GM18507 (cell line): Measurements from ENCODE around the gene GALR3.

Experiments
- DNase-seq: peaks from one replicate; pipeline ENCODE4 v3.0.0; 2011; ENCODE audit warnings: low read depth; ENCODE audit not compliant: insufficient read length; ENCODE audit errors: extremely low spot score
- FAIRE-seq: peaks from 2 replicates; lab custom pipeline; 2011; peaks lifted over from hg19 to GRCh38; lab: Jason Lieb, UNC

GALR3 gene

GRCh38 chr22:37802310-37803194 is 20.6 kb upstream of the GALR3 start:
- no peak for FAIRE-seq
- DNase-seq: no peak

- FAIRE-seq: no peak
Observed at GRCh38 chr22:37803195-37803638, 20.0 kb upstream of the GALR3 start.

GRCh38 chr22:37803639-37804351 is 19.4 kb upstream of the GALR3 start:
- no peak for FAIRE-seq

More at GRCh38 chr22:37803195-37803638, 20.0 kb upstream of the GALR3 start:
- DNase-seq: no peak

GRCh38 chr22:37804352-37804880 is 18.8 kb upstream of the GALR3 start:
- DNase-seq: no peak
- no peak for FAIRE-seq

More at GRCh38 chr22:37803639-37804351, 19.4 kb upstream of the GALR3 start:
- no peak for DNase-seq

GRCh38 chr22:37804881-37805809 is 18.0 kb upstream of the GALR3 start:
- DNase-seq (no peak), FAIRE-seq (no peak)

GRCh38 chr22:37805810-37806277 is 17.3 kb upstream of the GALR3 start:
- no peak for DNase-seq
- no peak for FAIRE-seq

GRCh38 chr22:37806409-37807333 is 16.5 kb upstream of the GALR3 start:
- no peak for DNase-seq
- no peak for FAIRE-seq

GRCh38 chr22:37807410-37808293 is 15.5 kb upstream of the GALR3 start, which contains the start of gene GCAT:
Gene GCAT (plus strand): TSS chr22:37807934. CDS start chr22:37807968, 34 bp downstream.
- DNase-seq (peak; percentile 98), FAIRE-seq (peak; percentile 95)

GRCh38 chr22:37808294-37808657 is 14.9 kb upstream of the GALR3 start:
- FAIRE-seq (no peak), DNase-seq (no peak)

- DNase-seq: no peak
- FAIRE-seq: no peak
Observed at GRCh38 chr22:37809672-37810333, 13.4 kb upstream of the GALR3 start.

GRCh38 chr22:37811867-37812266 is 11.3 kb upstream of the GALR3 start:
- DNase-seq: no peak

GRCh38 chr22:37812869-37813678 is 10.1 kb upstream of the GALR3 start:
- no peak for FAIRE-seq
- no peak for DNase-seq

More at GRCh38 chr22:37811867-37812266, 11.3 kb upstream of the GALR3 start:
- no peak for FAIRE-seq

GRCh38 chr22:37815593-37815992 is 7.6 kb upstream of the GALR3 start:
- DNase-seq (no peak), FAIRE-seq (no peak)

GRCh38 chr22:37816543-37817180 is 6.5 kb upstream of the GALR3 start:
- DNase-seq: no peak
- FAIRE-seq: no peak

- DNase-seq (peak; percentile 79), FAIRE-seq (peak; percentile 85)
Observed at GRCh38 chr22:37817705-37818408, 5.3 kb upstream of the GALR3 start.
